GM12874 (cell line): Measurements from ENCODE around the gene DUOXA1.

Source experiments
- TF ChIP-seq, protein P1 (sequence below): IDR thresholded peaks from 2 replicates; pipeline ENCODE4 v1.5.1; 2011; ENCODE audit warnings: low read depth, mild to moderate bottlenecking, control low read depth, low read length, moderate library complexity; ENCODE audit not compliant: insufficient read depth

The DUOXA1 gene

DNA sequence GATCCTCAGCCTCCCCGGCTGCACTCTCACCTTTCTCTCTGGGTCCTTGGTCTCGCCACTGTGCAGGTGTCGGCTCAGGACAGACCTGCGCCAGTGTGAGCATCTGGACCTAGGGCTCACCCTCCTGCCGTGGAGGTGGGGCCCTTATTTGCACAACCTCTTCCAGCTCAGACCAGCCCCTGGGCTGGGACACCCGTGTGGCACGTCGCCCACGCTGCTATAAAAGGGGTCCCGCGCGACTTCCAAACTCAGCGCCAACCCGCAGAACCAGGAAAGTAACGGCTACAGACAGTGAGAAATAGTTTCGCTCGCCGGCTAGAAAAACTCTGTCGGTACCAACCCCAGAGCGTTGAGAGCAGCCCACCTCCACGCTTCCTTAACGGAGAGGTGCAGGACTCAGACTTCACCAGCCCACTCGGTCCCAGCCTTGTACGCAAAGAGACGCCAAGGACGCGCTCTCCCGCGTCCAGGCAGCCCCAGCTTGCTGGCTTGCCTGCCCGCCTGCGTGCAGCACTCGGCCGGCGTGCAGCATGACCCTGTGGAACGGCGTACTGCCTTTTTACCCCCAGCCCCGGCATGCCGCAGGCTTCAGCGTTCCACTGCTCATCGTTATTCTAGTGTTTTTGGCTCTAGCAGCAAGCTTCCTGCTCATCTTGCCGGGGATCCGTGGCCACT, 15.5 kb downstream of the DUOXA1 start, which contains the start of the genes DUOX2 and DUOXA2:
Gene DUOX2, minus strand, starts transcription at position 97 of the 675 bp plus-strand sequence. CDS start 761 bp downstream, outside the sequence.
Gene DUOXA2, plus strand, starts transcription at position 251 of the 675 bp plus-strand sequence. Its CDS starts 280 bp downstream, at position 531.
- TF ChIP-seq, protein P1, sequence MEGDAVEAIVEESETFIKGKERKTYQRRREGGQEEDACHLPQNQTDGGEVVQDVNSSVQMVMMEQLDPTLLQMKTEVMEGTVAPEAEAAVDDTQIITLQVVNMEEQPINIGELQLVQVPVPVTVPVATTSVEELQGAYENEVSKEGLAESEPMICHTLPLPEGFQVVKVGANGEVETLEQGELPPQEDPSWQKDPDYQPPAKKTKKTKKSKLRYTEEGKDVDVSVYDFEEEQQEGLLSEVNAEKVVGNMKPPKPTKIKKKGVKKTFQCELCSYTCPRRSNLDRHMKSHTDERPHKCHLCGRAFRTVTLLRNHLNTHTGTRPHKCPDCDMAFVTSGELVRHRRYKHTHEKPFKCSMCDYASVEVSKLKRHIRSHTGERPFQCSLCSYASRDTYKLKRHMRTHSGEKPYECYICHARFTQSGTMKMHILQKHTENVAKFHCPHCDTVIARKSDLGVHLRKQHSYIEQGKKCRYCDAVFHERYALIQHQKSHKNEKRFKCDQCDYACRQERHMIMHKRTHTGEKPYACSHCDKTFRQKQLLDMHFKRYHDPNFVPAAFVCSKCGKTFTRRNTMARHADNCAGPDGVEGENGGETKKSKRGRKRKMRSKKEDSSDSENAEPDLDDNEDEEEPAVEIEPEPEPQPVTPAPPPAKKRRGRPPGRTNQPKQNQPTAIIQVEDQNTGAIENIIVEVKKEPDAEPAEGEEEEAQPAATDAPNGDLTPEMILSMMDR = no peak

DNA sequence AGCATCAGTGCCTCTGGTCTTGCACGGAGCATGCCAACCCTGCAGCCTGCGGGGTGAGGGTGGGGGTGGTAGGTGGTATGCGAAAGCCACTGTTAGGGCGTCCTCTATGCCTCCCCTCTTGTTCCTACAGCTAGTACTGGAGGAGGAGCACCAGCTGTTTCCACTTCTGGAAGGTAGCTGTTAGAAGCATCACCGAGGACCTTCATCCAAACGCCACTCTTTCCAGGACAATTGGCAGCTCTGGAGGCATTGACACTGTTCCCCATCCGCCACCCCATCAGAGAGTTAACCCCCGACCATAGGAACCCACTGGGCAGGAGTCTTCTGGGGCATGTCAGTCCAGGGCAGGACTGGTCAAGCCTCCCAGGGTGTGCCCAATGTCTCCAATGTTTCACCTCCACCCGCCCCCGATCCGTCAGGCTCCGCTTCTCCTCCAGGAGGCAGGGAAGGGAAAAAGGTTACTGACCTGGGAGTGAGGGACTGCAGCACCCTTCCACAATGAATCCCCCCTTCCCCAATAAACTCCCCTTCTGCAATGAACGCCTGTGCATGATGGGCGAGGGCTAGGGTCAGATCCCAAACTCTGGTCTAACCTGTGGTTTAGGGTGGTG, 16.2 kb downstream of the DUOXA1 start:
- TF ChIP-seq, protein P1 = no peak

DNA sequence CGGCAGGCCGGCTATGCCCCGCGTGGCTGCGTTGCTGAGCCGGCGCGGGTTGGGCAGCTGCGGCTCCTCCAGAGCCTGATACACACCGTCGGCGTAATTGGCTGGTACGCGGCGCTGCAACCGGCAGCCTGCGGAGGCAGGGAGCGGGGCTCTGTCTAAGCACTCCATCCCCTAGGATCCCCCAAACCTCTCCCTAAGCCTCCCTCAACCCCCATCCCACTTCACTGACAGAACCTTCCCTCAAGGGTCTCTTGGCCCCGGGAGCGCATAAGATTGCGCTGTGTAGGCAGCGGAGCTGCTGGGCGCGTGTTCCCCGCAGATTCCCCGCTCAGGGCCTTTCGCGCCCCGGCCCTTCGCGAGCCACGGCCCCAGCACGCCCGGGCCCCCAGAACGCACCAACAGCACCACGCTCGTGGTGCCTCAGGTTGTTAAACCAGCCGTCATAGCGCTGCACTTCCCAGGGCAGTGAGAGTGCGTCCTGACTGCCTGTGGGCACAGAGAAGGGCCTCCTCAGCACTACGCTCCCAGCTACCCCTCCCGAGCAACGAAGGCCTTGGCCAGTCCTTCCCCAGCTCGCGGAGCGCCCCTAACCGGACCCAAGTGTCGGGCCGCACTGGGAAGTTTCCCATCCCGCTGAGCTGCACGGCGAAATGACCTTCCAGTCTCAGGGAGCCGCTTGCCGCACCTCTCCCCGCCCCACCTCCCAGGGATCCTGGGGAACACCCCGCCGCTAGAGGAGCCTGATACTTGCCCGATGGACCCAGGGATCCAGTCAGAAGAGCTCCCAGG, 16.9 kb downstream of the DUOXA1 start:
- TF ChIP-seq, protein P1 = no peak

DNA sequence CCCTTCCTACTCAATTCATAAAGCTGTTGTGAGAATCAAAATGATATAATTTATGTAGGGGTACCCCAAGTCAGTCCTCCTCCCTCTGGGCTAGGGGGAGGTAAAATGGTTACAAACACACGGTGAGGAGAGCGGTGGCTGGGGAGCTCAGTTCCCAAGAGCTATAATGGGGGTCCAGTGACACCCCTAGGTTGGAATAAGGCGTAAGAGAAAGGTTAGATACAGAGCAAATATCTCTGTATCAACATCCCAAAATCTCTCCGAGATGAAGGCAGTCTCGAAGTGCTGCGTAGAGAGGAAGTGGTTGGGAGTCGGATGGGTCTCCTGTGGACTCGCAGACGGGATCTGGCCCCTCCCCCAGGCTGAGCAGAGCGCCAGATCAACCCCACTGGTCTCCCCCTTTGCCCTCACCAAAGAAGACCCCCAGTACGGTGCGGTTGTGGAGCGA, 17.5 kb downstream of the DUOXA1 start:
- TF ChIP-seq, protein P1 = no peak

DNA sequence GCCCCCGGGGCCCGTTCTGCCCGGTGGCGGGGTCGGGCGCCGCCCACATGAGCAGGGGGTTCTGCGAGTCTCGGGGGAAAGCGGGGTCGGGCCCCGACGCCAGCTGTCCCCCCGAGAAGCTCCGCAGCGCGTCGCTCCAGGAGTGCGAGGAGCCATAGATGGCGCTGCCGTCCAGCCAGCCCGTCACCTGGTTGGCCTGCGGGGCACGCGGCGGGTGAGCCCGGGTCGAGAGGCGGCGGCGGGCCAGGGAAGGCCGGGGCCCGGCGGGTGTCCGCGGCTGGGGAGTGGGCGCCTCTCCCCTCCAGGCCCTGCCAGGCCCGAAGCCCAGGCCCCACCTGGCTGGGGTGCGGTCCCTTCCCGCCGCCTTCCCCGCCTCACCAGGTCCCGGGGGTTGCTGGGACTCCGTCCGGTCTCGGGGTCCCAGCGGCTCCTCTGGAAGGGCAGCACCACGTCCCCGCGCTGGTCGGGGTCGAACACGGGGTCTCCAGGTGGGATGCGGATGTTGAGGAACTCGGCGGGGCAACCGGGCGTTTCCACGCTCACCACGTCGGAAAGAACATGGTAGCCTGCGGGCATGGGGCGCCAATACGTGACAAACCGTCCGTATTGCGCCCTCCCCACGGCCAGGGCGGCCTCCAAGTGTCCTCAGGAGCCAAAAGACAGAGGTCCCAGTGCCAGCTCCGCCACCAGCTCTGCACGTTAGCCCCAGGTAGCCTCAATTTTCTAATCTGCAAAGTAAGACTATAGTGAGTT, 18.1 kb downstream of the DUOXA1 start:
- TF ChIP-seq, protein P1 = no peak

DNA sequence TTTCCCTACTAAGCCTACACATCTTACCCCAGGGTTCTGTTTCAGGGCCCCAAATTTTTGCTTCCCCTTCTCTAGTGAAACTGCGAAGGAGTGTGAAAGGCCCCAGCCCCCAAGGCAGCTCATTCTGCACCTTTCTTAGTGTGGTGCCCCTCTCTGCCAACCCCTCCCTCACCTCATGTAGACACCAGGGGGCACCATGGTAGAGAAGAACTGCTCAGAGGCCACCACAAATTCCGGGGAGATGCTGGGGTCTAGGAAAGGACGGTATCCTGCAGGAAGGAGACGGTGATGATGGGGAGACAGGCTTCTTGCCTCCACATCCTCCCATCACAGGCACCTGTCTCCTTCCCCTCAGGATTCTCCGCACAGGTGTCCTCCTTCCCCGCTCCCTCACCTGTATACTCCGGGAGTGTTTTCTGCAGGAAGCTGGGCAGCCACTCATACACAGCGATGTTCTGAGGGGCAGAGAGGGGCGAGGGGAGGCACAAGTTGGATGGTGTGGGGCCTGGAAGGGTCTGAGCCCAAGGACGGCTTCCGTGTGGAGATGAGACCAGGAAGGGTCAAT, 19.3 kb downstream of the DUOXA1 start:
- TF ChIP-seq, protein P1 = no peak
